Epithelial cell of proximal tubule (primary cell): Measurements from ENCODE around the gene OARD1. TPM values are rescaled to one million over a fixed set of nuclear protein-coding genes. Genes with fewer than 3 reads are reported as not detected.

Source experiments
- DNase-seq: peaks from one replicate; pipeline ENCODE4 v3.0.0-alpha.2; 2011; ENCODE audit warnings: low read depth
- H3K4me3 ChIP-seq: 2 replicates; pipeline ENCODE4 v1.5.1; 2011; ENCODE audit warnings: low read depth, mild to moderate bottlenecking, low read length
- total RNA-seq: library from RNA; depleted of rRNA; stranded (reverse); fragments of >200 nt; gene quantifications from 2 replicates; pipeline ENCODE4 v1.2.3, GENCODE V29; 2015
- TF ChIP-seq, protein P1 (sequence below): conservative IDR thresholded peaks from 2 replicates; pipeline ENCODE4 v1.5.1; 2012; ENCODE audit warnings: low read depth, mild to moderate bottlenecking, low read length

The OARD1 gene
- total RNA-seq, 1 donor from 2014 or later: 15.7 TPM

DNA sequence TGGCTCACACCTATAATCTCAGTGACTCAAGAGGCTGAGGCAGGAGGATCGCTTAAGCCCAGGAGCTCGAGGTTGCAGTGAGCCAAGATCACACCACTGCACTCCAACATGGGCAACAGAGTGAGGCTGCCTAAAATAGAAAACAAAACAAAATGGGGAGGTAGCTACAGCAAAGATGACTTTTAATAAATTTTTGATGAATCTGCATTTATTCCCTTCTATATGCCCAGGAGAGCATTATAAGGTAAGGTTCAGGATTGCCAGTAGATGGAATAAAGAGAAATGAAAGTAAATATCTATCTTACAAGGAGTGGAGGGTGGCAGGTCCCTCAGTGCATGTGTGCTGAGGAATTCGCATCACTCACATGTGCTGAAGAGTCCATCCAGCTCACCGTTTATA, 57.4 kb downstream of the OARD1 start:
- no peak overlapping the region for H3K4me3 ChIP-seq
- no peak for DNase-seq
- TF ChIP-seq, protein P1, sequence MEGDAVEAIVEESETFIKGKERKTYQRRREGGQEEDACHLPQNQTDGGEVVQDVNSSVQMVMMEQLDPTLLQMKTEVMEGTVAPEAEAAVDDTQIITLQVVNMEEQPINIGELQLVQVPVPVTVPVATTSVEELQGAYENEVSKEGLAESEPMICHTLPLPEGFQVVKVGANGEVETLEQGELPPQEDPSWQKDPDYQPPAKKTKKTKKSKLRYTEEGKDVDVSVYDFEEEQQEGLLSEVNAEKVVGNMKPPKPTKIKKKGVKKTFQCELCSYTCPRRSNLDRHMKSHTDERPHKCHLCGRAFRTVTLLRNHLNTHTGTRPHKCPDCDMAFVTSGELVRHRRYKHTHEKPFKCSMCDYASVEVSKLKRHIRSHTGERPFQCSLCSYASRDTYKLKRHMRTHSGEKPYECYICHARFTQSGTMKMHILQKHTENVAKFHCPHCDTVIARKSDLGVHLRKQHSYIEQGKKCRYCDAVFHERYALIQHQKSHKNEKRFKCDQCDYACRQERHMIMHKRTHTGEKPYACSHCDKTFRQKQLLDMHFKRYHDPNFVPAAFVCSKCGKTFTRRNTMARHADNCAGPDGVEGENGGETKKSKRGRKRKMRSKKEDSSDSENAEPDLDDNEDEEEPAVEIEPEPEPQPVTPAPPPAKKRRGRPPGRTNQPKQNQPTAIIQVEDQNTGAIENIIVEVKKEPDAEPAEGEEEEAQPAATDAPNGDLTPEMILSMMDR: no peak

Other genes with a start within 250 kb of the OARD1 start
- gene UNC5CL, start 33.1 kb downstream of the OARD1 start, total RNA-seq: 0.58 and 2.2 TPM in 2 replicates
- gene TSPO2, start 29.9 kb downstream of the OARD1 start, total RNA-seq: not detected in 2 replicates
- not detected in 2 replicates for gene APOBEC2, start 19.2 kb downstream of the OARD1 start, total RNA-seq
- 9.1 and 23.9 TPM in 2 replicates for gene NFYA, start 618 bp upstream of the OARD1 start, total RNA-seq
- gene TREML1, start 82.0 kb upstream of the OARD1 start, total RNA-seq: not detected in 2 replicates
- not detected in 2 replicates for gene TREM2, start 90.8 kb upstream of the OARD1 start, total RNA-seq
- 0.07 TPM in 1 of 2 replicates, not detected in the other for gene TREML2, start 128.8 kb upstream of the OARD1 start, total RNA-seq
- gene TREML4, start 156.0 kb upstream of the OARD1 start, total RNA-seq: not detected in 2 replicates
- 2.0 TPM in 1 of 2 replicates, not detected in the other for gene TREM1, start 214.3 kb upstream of the OARD1 start, total RNA-seq